IPS DF 4.7 (cell line): Measurements from ENCODE around the gene TNNT3.
"Not testable (repeated sequence)": the region's sequence is repeated elsewhere in the genome, so short reads cannot be mapped to it uniquely, and the experiment has no call there.

Source experiments
- DNase-seq: peaks from one replicate; pipeline ENCODE4 v3.0.0-alpha.2; 2013; ENCODE audit warnings: low spot score; ENCODE audit errors: extremely low read depth

The TNNT3 gene

DNA sequence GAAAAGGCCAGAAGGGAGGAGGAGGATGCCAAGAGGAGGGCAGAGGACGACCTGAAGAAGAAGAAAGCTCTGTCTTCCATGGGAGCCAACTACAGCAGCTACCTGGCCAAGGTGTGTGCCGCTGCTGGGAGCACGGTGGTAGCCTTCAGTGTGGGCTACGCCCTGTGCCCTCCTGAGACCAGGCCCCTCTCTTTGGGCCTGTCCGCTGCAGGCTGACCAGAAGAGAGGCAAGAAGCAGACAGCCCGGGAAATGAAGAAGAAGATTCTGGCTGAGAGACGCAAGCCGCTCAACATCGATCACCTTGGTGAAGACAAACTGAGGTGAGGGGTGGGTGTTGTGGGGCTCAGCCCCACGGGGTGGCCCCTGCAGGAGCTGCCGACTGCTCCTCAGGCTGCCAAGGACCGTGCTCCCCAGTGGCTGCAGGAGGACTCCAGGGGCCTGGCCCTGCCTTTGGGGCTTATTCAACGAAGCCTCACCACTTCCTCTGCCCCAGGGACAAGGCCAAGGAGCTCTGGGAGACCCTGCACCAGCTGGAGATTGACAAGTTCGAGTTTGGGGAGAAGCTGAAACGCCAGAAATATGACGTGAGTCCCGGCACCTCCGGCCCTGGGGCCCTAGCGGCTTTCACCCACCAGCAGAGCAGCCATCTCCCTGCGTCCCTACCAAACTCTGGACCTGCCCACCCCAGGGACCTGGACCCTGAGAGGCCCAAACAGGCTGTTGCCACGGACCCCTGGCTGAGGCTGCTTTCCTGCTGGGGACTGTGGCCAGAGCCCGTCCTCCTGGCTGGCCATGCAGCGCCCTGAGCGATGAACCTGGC lies 15.0 kb downstream of the TNNT3 start:
- no peak for DNase-seq

- DNase-seq, result no peak
These were observed 15.9 kb downstream of the TNNT3 start for GRCh38 chr11:1935156-1936071.

DNA sequence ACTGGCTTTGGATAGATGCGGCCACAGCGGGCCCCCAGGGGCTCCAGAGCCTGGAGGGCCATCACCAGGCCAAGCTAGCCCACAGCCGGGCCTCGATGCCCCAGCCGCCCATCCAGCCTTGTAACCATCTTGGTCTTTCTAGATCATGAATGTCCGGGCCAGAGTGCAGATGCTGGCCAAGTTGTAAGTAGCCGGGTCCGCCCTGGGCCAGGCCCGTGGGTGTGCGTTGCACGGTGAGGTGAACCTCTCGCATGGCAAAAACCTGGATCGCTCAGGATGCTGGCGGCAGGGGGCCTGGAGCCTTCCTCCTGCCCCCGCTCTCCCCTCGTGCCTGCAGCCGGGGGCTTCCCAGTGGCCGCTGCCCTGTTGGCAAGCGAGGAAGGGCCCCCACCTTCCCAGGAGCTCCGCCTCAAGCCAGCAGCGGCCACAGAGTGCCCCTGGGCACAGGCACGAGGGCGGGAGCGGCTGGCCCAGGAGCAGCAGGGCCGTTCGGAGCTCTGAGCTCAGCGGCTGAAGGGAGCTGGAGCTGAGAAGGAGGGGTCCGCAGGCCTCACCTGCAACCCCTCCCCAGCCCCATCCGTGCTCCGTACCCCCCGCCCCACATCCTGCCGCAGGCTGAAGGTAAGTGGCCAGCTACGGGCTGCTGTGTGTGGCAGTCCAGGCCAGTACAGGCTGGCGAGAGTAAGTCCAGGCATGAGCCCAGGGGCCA lies 16.7 kb downstream of the TNNT3 start:
- no peak for DNase-seq

DNA sequence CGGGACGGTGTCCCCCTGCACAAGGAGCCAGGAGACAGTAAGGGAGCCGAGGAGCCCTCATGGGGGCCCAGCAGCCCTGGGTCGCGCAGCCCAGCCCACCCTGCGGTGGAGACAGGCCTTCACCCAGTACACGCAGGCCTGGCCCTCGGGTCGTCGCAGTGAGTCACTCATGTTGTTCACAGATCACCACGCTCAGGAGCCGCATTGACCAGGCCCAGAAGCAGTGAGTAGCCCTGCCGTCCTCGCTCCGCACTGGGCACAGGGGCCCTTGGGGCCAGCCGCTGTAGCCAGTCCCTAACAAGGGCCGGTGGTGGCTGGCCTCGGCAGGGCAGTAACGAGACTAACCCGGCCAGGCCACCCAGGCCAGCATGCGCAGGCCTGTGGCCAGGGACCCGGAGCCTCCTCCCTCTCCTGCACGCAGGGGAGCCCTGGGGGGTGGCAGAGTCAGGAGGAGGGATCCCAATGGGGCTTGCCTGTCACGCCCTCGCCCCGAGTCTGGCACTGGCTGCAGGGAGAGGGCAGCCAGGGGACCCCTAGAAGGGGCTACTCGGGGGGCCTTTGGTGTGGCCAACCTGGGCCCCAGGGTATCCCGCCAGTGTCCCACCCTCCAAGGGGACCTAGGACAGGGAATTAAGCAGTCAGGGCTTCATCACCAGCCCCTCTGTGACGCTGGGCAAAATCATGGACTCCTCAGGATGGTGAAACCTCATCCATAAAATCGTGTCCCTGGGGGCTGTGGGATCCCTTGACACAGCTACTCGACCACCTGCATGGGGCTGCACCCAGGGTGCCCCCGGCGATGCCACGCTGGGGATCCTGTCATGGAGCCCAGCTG lies 17.5 kb downstream of the TNNT3 start:
- DNase-seq, result no peak

DNA sequence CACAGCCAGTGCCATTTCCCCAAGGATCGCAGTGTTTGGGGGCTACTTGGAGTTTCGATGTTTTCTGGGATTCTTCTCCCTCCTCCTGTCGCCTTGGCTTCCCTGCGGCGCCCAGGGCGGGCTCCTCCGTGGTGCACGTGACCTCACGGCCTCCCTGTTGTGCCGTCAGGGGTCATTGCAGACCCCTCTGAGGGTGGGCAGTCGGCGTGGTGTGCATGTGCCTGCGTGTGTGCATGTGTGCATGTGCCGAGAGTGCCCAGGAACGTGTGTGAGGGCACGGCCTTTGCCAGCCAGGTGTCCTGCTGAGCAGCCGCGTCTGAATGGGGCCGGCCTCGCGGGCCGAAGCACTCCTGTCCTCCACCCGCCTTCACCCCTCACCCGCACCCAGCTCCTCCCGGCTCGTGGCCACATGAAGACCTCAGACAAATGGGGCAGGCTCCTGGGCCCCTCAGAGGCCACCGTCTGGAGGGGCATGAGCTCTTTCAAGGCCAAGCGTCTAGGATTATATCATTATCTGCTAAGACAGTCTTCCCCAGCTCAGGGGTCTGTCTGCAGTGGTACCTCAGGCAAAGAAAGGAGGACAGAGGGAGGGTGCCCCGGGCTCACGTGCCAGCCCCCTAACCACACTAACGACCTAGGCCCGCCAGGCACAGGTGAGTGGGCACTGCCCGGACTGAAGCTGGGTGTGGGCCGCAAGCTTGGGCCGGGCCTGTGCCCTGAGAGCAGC lies 18.3 kb downstream of the TNNT3 start:
- DNase-seq, result no peak

DNA sequence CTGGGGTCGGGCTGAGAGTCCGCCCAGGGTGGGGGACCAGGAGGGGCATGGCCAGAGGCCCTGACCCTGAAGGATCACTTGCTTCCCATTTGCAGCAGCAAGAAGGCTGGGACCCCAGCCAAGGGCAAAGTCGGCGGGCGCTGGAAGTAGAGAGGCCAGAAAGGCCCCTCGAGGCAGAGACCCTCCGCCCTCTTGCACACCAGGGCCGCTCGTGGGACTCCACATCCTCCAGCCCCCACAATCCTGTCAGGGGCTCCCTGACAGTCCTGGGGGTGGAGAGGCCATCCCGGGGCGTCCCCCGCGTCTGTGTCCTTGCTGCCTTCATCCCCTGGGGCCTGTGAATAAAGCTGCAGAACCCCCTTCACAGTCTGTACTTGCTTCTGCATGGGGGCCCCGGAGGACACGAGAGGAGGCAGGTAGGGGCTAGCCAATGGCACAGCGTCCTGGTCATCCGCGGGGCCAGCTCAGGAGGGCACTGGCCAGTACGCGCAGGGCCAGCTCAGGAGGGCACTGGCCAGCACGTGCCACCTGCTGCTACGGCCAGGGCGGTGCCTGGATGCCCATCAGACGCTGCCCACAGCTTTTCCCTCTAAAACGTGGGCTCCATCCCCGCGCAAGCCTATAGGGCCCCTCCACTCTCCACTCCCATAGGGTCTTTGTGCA lies 19.0 kb downstream of the TNNT3 start:
- no peak for DNase-seq

DNA sequence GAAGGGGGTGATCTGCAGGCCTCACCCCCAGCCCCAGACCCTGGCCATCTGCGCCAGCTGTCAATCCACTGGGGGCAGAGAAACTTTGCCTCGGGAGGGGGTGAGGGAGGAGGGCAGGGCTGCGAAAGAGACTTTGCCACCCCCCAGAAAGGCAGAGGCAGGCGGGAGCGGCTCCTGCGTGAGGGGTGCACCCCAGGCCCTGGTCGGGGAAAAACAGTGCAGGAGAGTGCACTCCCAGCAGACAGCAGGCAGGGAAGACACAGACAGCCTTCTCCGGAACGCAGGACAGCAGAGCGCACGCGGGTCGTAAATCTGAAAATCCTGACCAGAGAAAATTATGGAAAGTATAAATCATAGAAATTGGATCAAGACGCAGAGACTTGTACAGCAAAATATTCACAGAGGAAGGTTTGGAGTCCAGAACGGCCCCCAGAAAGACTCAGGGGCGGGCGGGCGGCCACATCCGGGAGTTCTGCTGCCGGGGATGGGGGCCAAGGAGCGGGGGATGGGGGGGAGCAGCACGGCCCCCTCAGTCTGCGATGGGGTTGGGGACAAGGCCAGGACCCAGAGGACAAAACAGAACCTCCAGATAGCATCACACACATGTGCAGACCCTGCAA lies 19.6 kb downstream of the TNNT3 start:
- no peak for DNase-seq

DNA sequence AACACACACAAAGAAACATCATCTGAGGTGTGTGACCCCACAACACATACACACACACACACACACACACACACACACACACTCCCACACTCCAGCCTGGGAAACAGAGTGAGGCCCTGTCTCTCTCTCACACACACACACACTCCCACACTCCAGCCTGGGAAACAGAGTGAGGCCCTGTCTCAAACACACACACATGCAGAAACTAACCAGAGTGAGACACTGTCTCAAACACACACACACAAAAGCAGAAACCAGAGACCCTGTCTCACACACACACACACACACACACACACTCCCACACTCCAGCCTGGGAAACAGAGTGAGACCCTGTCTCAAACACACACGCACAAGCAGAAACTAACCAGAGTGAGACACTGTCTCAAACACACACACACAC lies 20.3 kb downstream of the TNNT3 start:
- not testable (repeated sequence) for DNase-seq

DNA sequence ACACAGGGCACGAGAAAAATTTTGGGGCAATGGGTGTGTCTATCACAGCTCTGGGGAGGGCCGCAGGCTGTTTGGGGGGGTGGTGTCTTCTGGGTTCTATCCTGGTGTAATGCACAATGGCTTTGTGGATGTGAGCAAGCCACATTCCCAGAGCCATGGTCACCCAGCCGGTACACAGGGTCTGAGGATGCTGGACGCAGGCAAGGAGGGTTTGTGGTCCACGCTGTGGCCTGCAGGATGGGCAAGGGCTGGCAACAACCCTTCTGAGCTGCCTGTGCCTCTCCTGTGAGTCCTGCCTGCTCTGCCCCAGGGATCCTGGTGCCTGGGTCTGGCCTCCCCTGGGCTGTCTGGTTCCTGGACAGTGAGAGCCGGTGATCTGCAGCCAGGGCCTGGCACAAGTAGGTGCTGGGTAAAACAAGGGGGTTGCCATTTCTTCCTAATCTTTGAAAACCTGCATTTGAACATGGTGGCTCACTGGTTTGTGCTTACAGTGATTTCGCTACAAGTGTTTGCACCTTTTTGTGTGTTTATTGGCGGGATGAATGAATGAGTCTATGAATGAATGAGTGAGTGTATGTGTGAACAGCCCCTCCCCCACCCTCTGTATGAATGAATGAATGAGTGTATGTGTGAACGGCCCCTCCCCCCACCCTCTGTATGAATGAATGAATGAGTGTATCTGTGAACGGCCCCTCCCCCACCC lies 23.2 kb downstream of the TNNT3 start:
- no peak for DNase-seq

DNA sequence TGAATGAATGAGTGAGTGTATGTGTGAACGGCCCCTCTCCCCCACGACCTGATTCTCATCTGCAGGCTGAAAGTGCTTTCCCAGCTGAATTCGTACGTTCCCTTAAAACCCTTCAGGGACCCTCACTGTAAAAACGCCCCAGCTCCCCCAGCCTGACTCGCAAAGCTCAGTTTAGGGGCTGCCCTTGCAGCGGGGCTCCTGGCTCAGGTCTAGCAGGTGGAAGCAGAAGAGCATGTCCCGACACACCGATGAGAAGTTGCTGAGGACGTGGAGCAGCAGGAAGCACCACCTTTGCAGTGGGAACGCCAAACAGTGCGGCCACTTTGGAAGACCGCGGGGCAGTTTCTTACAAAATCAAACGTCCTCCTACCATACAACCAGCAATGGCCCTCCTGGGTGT lies 24.1 kb downstream of the TNNT3 start:
- DNase-seq, result no peak

- DNase-seq, result no peak
These were observed 24.5 kb downstream of the TNNT3 start for GRCh38 chr11:1943977-1944376.

DNA sequence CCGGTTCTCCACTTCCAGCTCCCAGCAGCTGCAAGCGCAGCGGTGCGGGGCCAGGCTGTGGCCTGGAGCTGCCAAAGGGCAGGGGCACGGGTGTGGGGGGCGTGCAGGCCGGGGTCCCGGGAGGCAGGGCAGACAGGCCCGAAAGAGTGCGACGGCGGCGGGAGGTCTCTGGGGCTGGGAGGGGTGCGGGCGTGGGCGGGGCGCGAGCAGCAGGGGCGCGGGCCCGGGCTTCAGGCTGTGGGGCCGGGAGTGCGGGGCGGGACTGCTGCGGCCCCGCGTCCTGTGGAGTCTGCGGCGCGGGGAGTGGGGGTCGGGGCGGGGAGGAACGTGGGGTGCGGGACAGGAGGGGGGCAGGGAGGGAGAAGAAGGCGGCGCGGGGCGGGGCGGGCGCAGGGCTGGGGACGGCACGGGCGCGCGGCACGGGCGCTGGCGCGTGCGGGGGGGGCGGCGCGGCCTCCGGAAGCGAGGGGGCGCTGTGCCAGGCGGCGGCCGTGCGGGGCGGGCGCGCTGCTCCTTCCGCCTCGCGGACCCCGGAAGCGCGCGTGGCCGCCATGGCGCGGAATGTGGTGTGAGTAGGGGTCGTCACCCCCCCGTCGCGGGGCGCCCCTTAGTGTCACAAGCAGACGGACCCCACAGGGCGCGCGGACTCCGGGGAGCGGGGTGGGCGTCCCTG lies 27.4 kb downstream of the TNNT3 start, which contains the start of gene MRPL23:
TSS of gene MRPL23 (plus strand) at position 521 of the 673 bp plus-strand sequence. CDS start at position 552, 31 bp downstream.
- DNase-seq, result no peak

DNA sequence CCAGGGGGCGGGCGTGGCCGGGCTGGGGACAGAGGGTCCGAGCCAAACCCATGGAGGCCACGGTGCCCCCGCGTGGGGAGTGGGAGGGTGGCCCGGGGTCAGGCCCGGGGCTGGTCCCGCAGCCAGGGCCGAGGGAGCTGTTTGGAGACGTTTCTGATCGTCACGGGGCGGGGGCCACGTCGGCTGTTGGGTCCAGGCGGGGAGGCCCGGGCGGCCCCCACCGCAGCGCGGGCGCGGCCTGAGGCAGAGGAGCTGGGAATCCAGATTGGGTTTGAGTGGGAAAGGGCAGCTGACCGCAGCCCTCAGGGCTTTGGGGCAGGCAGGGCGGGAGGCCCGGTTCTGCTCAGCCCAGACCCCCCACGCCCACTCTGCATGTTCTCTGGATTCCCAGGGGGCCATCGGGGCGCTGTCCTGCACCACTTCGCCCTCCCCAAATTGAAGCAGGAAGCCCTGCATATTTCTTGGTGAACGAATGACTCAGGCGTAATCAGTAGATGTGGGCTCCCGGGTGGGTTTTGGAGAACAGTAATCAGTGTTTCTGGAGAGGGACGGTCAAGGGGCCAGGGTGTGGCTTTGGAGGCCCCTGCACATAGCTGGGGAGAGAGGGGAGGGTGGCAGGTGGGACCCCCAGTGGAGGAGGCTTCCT lies 28.2 kb downstream of the TNNT3 start:
- DNase-seq, result no peak

DNA sequence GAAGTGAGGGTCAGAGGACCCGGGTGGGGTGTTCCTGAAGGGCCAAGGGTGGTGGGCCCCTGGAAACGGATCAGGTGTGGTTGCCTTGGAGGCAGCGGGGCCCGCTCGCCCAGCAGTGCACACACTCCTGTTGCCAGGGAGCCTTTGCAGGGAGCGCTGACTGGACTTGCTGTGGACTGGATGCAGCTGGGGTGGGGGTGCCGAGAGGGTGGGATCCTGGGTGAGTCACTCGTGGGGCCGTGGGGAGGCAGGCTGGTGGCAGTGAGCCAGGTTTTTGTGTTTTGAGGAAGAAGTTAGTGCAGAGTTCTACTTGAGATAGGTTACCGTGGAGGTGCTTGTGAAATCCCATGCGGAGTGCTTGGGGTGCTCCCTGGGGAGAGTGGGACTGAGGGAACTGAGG lies 28.9 kb downstream of the TNNT3 start:
- no peak for DNase-seq

GRCh38 chr11:1949302-1949701 lies 29.8 kb downstream of the TNNT3 start:
- no peak for DNase-seq

DNA sequence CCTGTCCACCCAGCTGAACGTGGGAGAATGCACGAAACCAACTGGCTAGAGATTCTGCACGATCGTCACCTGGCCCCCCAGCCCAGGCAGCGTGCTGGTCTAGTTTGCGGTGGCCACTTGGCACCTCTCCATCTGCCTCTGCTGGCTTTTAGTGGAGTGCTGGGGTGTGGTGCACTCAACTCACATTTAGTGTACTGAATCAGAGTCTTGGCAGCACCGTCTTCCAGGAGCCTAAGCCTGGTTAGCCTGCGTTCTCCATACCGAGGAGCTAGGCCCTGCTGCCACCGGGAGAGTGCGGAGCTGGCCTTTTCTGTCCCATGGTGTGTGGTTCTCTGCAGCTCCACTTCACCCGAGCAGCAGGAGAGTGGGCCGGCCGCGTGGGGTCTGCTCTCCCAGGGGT lies 30.4 kb downstream of the TNNT3 start:
- no peak for DNase-seq

- no peak for DNase-seq
These were observed 33.4 kb downstream of the TNNT3 start for GRCh38 chr11:1952806-1953482.
